ENCODE results near the gene SMYD5.

Gene SMYD5

DNA sequence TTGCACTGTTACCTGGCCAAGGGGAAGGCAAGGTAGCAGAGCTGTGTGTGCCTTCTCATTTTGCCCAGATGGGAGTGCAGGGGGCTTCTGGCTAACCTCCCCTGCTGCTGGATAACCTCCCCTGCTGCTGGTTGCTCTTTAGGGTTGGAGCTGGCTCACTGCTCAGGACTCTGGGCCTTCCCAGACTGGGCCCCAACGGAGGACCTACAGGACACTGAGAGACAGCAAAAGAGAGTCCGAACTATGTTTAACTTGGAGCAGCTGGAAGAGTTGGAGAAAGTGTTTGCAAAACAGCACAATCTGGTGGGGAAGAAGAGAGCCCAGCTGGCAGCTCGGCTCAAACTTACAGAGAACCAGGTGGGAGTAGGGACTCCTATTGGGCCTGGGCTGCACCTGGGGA, 5.8 kb upstream of the SMYD5 start:
- no peak for DNase-seq

DNA sequence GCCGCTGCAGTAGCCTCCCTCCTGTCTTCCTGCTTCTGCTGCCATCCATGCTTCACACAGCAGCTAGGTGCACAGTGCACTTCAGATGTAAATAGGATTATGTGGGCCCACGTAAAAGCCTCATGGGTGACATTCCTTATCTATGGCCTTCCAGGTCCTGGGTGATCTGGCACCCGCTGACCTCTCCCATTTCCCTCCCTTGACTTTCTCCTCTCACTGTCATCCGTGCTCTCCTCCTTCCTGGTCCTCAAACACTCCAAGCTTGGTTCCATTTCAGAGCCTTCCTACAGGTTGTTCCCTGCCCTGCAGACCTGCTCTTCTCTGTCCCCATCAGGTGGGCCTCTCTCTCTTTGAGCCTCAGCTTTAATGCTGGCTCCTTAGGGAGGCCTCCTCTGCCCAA, 4.0 kb upstream of the SMYD5 start:
- DNase-seq = no peak

- no peak for DNase-seq
These were observed 3.3 kb upstream of the SMYD5 start for GRCh38 chr2:73210696-73211095.

GRCh38 chr2:73212098-73212447, 2.0 kb upstream of the SMYD5 start:
- DNase-seq = no peak

- DNase-seq = peak; percentile 66 to 86 (median 78)
These were observed 1.4 kb upstream of the SMYD5 start for GRCh38 chr2:73212448-73213176.

DNA sequence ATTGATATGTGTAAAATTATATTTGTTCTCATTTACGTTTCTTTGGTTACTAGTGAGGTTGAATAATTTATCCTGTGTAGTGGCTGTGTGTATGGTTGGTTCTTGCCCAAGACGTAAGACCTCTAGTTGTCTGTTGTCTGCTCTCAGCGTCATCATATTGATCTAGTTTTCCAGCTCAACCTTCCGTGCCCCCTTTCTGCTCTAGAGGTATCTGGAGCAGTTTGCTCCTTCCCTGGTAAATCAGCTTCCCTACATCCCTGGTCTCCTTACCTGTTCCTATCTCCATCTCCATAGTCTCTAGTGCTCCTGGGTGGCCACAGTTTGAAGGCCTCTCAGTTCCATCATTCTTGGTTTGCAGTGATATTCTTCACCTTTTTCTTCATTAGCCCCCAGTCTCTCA, 1.2 kb downstream of the SMYD5 start:
- no peak for DNase-seq

GRCh38 chr2:73217160-73217559, 3.1 kb downstream of the SMYD5 start:
- DNase-seq = no peak

- no peak for DNase-seq
These were observed 3.8 kb downstream of the SMYD5 start for GRCh38 chr2:73217826-73218225.

GRCh38 chr2:73218298-73218697, 4.3 kb downstream of the SMYD5 start:
- DNase-seq = no peak

GRCh38 chr2:73223821-73224220, 9.8 kb downstream of the SMYD5 start:
- DNase-seq = no peak

GRCh38 chr2:73225513-73226360, 11.7 kb downstream of the SMYD5 start:
- peak in 2 of 3 donors; percentile 20 to 28 for DNase-seq

- DNase-seq = no peak
These were observed 13.0 kb downstream of the SMYD5 start for GRCh38 chr2:73227086-73227485.

- DNase-seq = no peak
These were observed 14.6 kb downstream of the SMYD5 start for GRCh38 chr2:73228631-73229030.

- peak in 2 of 3 donors; percentile 20 to 33 for DNase-seq
These were observed 18.5 kb downstream of the SMYD5 start for GRCh38 chr2:73232403-73233153.

DNA sequence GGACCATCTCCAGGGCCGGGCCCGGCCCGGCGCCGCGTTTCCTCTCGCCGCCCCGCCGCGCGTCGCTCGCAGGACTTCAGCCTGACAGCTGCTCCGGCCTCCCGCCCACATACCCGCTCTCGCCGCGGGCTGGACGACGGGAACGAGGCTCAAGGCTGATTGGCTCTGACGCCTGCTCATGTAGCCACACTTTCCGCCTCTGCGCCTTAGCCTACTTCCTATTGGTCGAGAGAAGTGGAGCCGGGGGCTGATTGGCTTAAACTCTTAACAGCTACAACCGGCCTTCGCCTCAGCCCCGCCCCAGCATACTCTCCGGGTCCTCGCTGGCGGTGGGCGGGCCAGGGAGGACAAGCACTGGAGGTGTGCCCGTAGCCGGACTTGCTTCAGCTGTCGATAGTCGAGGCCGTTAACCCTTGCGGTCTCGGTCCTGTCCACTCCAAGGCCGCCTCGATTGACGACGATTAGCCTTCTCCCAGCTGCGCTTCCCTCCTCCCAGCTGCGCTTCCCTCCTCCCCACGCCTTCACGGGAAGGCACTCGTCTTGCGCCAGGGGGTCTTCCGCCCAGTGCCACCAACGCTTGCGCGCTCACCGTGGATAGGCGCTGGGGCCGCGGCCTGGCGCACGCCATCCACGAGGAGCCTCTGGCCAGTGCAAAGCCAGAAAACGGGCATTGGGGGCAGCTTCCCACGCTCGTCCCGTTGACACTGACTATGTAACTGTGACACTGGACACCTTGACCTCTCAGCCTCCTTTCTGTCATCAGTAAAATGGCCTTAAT, 19.3 kb downstream of the SMYD5 start, which contains the start of gene PRADC1:
Gene PRADC1 (minus strand): TSS at position 86 of the 778 bp plus-strand sequence. CDS start 79 bp downstream, at position 7.
- DNase-seq = peak; percentile 98 to 100 (median 99)

DNA sequence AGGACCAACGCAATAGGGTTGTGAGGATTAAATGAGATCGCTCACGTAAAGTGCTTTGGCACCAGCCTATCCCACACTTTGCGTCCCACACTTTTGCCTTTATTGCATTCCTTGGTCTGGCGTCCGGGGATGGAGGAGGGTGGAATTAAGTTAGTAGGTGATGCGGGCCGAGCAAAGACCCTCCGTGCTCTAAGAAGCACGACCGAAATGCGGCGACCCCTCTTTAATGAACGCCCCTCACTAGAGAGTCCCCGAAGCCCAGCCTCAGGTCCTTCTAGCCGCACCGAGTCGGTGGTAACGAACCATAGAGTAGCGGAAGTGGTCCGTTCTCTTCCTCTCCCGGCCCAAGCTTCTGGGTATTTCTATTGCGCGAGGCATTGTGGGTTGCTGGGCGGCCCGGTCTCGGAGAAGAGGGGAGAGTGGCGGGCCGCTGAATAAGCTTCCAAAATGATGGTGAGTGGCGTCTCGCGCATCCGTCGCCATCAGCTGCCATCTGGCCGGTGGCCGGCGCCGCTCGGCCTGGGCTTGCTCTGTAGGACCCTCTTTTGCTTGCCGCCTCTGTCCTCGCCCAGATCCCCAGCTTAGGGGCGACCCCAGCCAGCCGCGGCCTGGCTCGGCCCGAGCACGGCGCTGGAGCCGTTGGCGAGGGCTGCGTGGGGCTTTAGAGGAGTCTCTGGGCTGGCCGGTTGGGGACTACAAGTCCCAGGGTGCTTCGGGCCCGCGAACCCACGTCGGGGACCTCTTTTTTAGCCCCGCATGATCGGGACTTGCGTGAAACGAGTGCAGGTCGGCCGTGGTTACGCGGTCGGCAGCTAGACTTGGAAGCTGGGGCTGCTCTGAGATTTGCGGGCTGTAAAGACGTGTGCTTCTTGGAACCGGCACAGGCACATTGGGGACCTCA, 20.1 kb downstream of the SMYD5 start, which contains the start of gene CCT7:
Gene CCT7 (plus strand): TSS at position 377 of the 901 bp plus-strand sequence. CDS start 71 bp downstream, at position 448.
- DNase-seq = peak; percentile 92 to 95 (median 93)

DNA sequence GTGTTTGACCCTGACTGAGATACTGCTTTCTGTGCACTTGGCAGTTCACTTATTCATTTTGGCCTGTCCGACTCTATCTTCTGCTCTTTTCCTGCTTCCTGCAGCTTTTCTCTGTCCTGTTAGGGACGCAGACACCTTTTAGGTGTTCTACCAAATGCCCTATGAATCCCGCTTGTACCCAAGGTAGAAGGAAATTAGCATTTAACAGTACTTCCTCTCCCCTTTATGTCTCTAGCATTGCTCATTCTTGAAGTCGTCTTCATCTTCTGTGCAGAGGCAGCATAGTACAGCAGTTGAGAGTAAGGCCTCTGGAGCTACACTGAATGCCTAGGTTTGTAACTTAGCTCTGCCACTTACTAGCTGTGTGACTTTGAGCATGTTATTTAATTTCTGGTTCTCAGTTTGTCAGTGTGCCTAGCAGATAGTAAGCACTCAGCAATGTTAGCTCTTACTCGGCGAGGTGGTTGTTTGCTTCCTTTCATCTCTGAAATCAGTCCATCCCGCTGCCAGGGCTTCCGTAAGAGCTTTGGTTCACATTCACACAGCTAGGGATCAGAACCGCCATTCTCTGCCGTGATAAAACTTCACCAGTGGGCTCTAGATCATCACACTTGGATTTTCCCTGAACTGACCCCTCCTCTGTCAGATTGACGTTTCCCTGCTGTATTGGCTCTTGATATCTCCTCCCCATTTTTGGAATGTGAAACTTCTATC, 21.4 kb downstream of the SMYD5 start:
- no peak for DNase-seq

- no peak for DNase-seq
These were observed 23.1 kb downstream of the SMYD5 start for GRCh38 chr2:73237168-73237567.

- DNase-seq = no peak
These were observed 24.1 kb downstream of the SMYD5 start for GRCh38 chr2:73238149-73238548.

GRCh38 chr2:73238976-73239375, 24.9 kb downstream of the SMYD5 start:
- no peak for DNase-seq

- DNase-seq = no peak
These were observed 25.7 kb downstream of the SMYD5 start for GRCh38 chr2:73239776-73240175.

Measured in suppressor macrophage treated with lipopolysaccharide for 1 hour (primary cell).